ENCODE results near the gene HYKK. TPM values are rescaled to one million over a fixed set of nuclear protein-coding genes. Genes with fewer than 3 reads are reported as not detected.

The HYKK gene
- total and polyA plus RNA-seq, 2 of the 8 experiments (the other 6 are each of a cell fraction or from before 2014, with no cell fraction given), result 2.0 to 3.7 TPM

DNA sequence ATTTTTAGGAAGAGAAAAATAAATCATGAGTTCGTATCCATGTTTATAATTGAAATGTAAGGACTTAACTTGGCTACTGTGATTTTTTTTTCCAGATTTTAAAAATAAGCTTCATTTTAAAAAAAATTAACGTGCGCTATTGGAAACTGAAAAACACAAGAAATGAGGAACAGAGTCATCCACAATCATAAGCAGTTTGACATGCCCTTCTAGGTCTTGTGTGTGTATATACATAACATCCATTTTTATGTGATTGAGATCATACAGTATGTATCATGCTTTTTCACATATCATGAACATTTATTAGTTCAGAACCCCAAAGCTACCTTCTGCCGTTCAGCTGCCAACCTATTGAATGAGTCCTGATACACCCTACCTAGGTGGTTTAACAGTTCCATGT, 46.6 kb upstream of the HYKK start:
- H3K23me2 ChIP-seq (ENCODE audit: low read depth, low read length), result no peaks in the 10 kb centered on the region
- H2BK12ac ChIP-seq (ENCODE audit: low read depth, low read length), result no peak overlapping the region
- H3K18ac ChIP-seq (ENCODE audit: extremely low read depth, low read length), result no peak overlapping the region
- H4K20me1 ChIP-seq (replicated peaks in 1 of 2; ENCODE audit: control insufficient read depth in 1 of 2, insufficient read depth in 2 of 2, low read length in 2 of 2), result peaks cover 5 to 7% of the 10 kb centered on the region in 2 experiments
- ChIA-PET POLR2A (ENCODE audit: partially characterized antibody) (interaction anchor here (0.7 to 1.8 kb wide), 7 partner anchors 8 to 22 kb away, joined by 3 to 8 read pairs (median 3); partner anchors contain the start of gene IREB2), CTCF (ENCODE audit: partially characterized antibody) (interaction anchor here (0.6 to 1.6 kb wide), 12 partner anchors 10 to 153 kb away, joined by 3 to 5 read pairs (median 3); partner anchors contain the start of gene IREB2)
- no peak overlapping the region for H2BK20ac ChIP-seq (ENCODE audit: low read length)
- H3K14ac ChIP-seq (ENCODE audit: insufficient read length), result no peak overlapping the region
- H3K36me3 ChIP-seq (ENCODE audit: control insufficient read depth in 2 of 4, insufficient read depth in 4 of 4, low read length in 3 of 4), result peaks cover 5 to 36% (median 23%) of the 10 kb centered on the region in 4 experiments; a peak in 6 of 8 replicates
- peaks cover 3% of the 10 kb centered on the region; the same call in 1 of the 2 replicates for H3K79me1 ChIP-seq (ENCODE audit: low read depth, low read length)
- no peak overlapping the region for H3K27ac ChIP-seq (ENCODE audit: low read depth, low read length)
- no peak overlapping the region for H2AK5ac ChIP-seq (ENCODE audit: low read depth, low read length)
- H3K79me2 ChIP-seq (ENCODE audit: control insufficient read depth in 1 of 2, insufficient read depth in 2 of 2, low read length in 2 of 2), result peaks cover 11 to 71% of the 10 kb centered on the region in 2 experiments
- H3K56ac ChIP-seq (replicated peaks; ENCODE audit: insufficient read length, low read depth, low read length), result no peak overlapping the region
- no peak for FAIRE-seq
- H3K4me2 ChIP-seq (ENCODE audit: insufficient read depth in 1 of 2, low read depth in 2 of 2, low read length in 2 of 2), result no peak overlapping the region; a peak in 1 of 4 replicates
- H3K4ac ChIP-seq (replicated peaks; ENCODE audit: insufficient read length, low read depth, low read length), result no peak overlapping the region
- no peak overlapping the region for H2BK5ac ChIP-seq (ENCODE audit: low read depth, low read length)
- H3K27me3 ChIP-seq (replicated peaks in 1 of 4; ENCODE audit: control insufficient read depth in 3 of 4, extremely low read depth in 1 of 4, insufficient read depth in 3 of 4, low read length in 3 of 4), result no peaks in the 10 kb centered on the region
- H2BK15ac ChIP-seq (ENCODE audit: low read length), result no peak overlapping the region
- DNase-seq (ENCODE audit: low read depth in 1 of 2, low spot score in 2 of 2), result no peak
- 91% methylated on average over 4 of the region's 4 CpGs; no CpG with 5 or more reads in 1 of the 2 experiments for WGBS, 2 experiments (ENCODE audit: extremely low coverage in 1 of 2, insufficient coverage in 1 of 2, insufficient read length in 1 of 2, insufficient replicate concordance in 2 of 2, low coverage in 1 of 2, low lambda C conversion rate in 2 of 2, missing lambda C conversion rate in 1 of 2)
- no peak overlapping the region for H4K91ac ChIP-seq (replicated peaks; ENCODE audit: insufficient read length, low read length)
- no peak overlapping the region for H4K8ac ChIP-seq (ENCODE audit: extremely low read depth, insufficient read depth, low read length)
- peak overlapping the region; percentile 71 for H2BK120ac ChIP-seq (replicated peaks; ENCODE audit: low read depth, low read length)
- no peak overlapping the region; a peak in 1 of 7 replicates for H3K9ac ChIP-seq (replicated peaks in 1 of 4; ENCODE audit: extremely low read depth in 1 of 4, low read depth in 3 of 4, low read length in 3 of 4)
- H3K4me1 ChIP-seq (replicated peaks in 1 of 4; ENCODE audit: control insufficient read depth in 3 of 4, insufficient read depth in 4 of 4, low read length in 3 of 4), result peaks cover 0 to 10% (median under 1%) of the 10 kb centered on the region in 4 experiments; a peak in 1 of 7 replicates
- no peak overlapping the region for H3K23ac ChIP-seq (ENCODE audit: insufficient read length)
- H2AFZ ChIP-seq (ENCODE audit: low read length), result no peak overlapping the region
- no peaks in the 10 kb centered on the region for H3K9me3 ChIP-seq (ENCODE audit: insufficient read depth in 2 of 2, low read depth in 1 of 2, low read length in 1 of 2)
- H4K5ac ChIP-seq (ENCODE audit: insufficient read length, low read depth, low read length), result no peak overlapping the region
- H3K4me3 ChIP-seq (ENCODE audit: extremely low read depth in 1 of 4, insufficient read depth in 2 of 4, low read depth in 3 of 4, low read length in 4 of 4), result peak overlapping the region in 1 of 4 experiments; percentile 8; a peak in 1 of 8 replicates
- TF ChIP-seq KDM5A (IDR thresholded peaks at IDR 0.05; ENCODE audit: low read length), result no peak
- no peak for TF ChIP-seq SIRT6 (IDR thresholded peaks at IDR 0.05; ENCODE audit: low read length)
- TF ChIP-seq ASH2L (IDR thresholded peaks at IDR 0.05; ENCODE audit: low read length), result no peak
- TF ChIP-seq JUND (IDR thresholded peaks at IDR 0.05; ENCODE audit: low read length), result no peak
- no peak for TF ChIP-seq POU5F1 (IDR thresholded peaks at IDR 0.05; ENCODE audit: low read depth, low read length)
- TF ChIP-seq SIX5 (IDR thresholded peaks at IDR 0.05; ENCODE audit: low read depth, low read length), result no peak
- no peak for TF ChIP-seq POLR2AphosphoS5 (IDR thresholded peaks at IDR 0.05; ENCODE audit: low read depth, low read length)
- no peak for TF ChIP-seq TAF7 (optimal IDR thresholded peaks at IDR 0.05; ENCODE audit: borderline replicate concordance, low read depth, low read length)
- no peak for TF ChIP-seq BRCA1 (IDR thresholded peaks at IDR 0.05; ENCODE audit: low read depth, low read length)
- TF ChIP-seq KDM4A (IDR thresholded peaks at IDR 0.05; ENCODE audit: low read depth, low read length, severe bottlenecking), result no peak
- TF ChIP-seq EZH2 (IDR thresholded peaks at IDR 0.05; ENCODE audit: low read depth, low read length, severe bottlenecking), result no peak
- TF ChIP-seq SUZ12 (IDR thresholded peaks at IDR 0.05; ENCODE audit: low read length), result no peak
